Measurements from ENCODE around the gene TPRX1. TPM values are rescaled to one million over a fixed set of nuclear protein-coding genes. Genes with fewer than 3 reads are reported as not detected.
"Not testable (repeated sequence)": the region's sequence is repeated elsewhere in the genome, so short reads cannot be mapped to it uniquely, and the experiment has no call there.

Gene TPRX1, protein sequence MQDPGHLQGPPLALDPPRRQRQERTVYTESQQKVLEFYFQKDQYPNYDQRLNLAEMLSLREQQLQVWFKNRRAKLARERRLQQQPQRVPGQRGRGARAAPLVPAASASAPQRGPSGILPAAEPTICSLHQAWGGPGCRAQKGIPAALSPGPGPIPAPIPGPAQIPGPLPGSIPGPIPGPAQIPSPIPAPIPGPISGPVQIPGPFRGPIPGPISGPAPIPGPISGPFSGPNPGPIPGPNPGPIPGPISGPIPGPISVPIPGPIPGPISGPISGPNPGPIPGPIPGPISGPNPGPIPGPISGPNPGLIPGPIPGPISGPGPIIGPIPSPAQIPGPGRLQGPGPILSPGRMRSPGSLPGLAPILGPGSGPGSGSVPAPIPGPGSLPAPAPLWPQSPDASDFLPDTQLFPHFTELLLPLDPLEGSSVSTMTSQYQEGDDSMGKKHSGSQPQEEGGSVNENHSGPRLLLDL
- not detected for total RNA-seq (ENCODE audit: unreplicated experiment)
- long read RNA-seq = 0 reads

- DNase-seq; H3K27me3 Mint-ChIP-seq (ENCODE audit: unreplicated experiment); H3K4me1 Mint-ChIP-seq (ENCODE audit: low read depth, unreplicated experiment); H3K9me3 Mint-ChIP-seq (ENCODE audit: unreplicated experiment); H3K36me3 Mint-ChIP-seq (ENCODE audit: unreplicated experiment); H3K4me3 Mint-ChIP-seq (ENCODE audit: unreplicated experiment); H3K27ac Mint-ChIP-seq (ENCODE audit: unreplicated experiment): not testable (repeated sequence)
These were observed at the start of gene TPRX1 for GRCh38 chr19:47804451-47804850. TSS of gene TPRX1 (minus strand) at chr19:47804551. CDS start at chr19:47804539, 12 bp downstream.

GRCh38 chr19:47853003-47853402 is 48.7 kb upstream of the TPRX1 start:
- TF ChIP-seq, protein P1, sequence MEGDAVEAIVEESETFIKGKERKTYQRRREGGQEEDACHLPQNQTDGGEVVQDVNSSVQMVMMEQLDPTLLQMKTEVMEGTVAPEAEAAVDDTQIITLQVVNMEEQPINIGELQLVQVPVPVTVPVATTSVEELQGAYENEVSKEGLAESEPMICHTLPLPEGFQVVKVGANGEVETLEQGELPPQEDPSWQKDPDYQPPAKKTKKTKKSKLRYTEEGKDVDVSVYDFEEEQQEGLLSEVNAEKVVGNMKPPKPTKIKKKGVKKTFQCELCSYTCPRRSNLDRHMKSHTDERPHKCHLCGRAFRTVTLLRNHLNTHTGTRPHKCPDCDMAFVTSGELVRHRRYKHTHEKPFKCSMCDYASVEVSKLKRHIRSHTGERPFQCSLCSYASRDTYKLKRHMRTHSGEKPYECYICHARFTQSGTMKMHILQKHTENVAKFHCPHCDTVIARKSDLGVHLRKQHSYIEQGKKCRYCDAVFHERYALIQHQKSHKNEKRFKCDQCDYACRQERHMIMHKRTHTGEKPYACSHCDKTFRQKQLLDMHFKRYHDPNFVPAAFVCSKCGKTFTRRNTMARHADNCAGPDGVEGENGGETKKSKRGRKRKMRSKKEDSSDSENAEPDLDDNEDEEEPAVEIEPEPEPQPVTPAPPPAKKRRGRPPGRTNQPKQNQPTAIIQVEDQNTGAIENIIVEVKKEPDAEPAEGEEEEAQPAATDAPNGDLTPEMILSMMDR (IDR thresholded peaks at IDR 0.05; ENCODE audit: partially characterized antibody, unreplicated experiment) = no peak
- Mint-ChIP-seq H3K36me3 (ENCODE audit: unreplicated experiment) (no peaks in the 10 kb centered on the region), H3K4me3 (ENCODE audit: unreplicated experiment) (no peak overlapping the region), H3K27ac (ENCODE audit: unreplicated experiment) (no peak overlapping the region), H3K9me3 (ENCODE audit: unreplicated experiment) (no peaks in the 10 kb centered on the region), H3K4me1 (ENCODE audit: low read depth, unreplicated experiment) (peaks cover 7% of the 10 kb centered on the region), H3K27me3 (ENCODE audit: unreplicated experiment) (peaks cover 7% of the 10 kb centered on the region)
- DNase-seq = no peak

DNA sequence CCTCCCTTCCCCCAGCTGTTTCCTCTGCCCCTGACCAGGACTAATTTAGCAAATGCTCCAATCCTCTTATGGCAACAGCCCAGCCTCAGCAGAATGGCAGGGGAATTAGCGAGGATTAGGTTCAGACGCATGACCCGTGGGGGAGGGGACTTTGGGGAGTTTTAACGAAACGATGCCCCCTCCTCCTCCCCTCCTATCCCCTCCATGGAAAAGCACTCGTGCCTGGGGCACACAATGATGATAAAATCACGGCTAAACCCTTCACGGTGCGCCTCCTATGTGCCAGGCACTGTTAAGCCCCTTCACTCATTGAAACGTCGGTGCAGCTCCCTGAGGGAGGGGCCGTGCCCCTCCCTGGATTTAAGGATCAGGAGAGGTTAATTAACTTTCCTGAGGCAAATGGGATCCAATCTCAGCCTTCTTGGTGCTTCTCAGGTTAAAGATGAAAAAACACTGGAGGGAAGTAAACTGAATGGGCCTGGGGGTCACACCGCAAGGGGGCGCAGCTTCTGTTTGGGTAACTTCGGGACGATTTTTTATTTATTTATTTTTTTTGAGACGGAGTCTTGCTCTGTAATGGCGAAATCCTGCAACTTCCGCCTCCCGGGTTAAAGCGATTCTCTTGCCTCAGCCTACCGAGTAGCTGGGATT is 44.6 kb upstream of the TPRX1 start:
- H3K27ac Mint-ChIP-seq (ENCODE audit: unreplicated experiment) = peak overlapping the region; percentile 52
- H3K9me3 Mint-ChIP-seq (ENCODE audit: unreplicated experiment) = no peaks in the 10 kb centered on the region
- H3K36me3 Mint-ChIP-seq (ENCODE audit: unreplicated experiment) = no peaks in the 10 kb centered on the region
- peaks cover 7% of the 10 kb centered on the region for H3K4me1 Mint-ChIP-seq (ENCODE audit: low read depth, unreplicated experiment)
- peak overlapping the region; percentile 72 for H3K4me3 Mint-ChIP-seq (ENCODE audit: unreplicated experiment)
- DNase-seq = peak; percentile 75
- peaks cover 10% of the 10 kb centered on the region for H3K27me3 Mint-ChIP-seq (ENCODE audit: unreplicated experiment)
- TF ChIP-seq, protein P1 (IDR thresholded peaks at IDR 0.05; ENCODE audit: partially characterized antibody, unreplicated experiment) = peak; percentile 79

DNA sequence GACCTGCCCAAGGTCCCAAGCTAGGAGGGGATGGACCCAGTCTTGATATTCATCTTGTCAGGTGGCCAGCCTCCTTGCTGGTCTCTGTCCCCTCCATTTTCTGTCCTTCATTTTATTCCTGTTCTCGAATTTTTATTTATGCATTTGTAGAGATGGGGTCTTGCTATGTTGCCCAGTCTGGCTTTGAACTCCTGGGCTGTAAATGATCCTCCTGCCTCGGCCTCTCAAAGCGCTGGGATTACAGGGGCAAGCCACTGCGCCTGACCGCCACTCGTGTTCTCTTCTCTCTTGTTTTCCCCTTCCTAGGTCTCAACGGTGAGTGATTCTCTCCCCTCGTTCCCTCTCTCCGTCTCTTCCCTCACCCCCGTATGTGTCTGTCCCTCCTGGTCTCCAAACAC is 44.1 kb upstream of the TPRX1 start:
- Mint-ChIP-seq H3K27ac (ENCODE audit: unreplicated experiment) (peak overlapping the region; percentile 52), H3K36me3 (ENCODE audit: unreplicated experiment) (no peaks in the 10 kb centered on the region), H3K4me3 (ENCODE audit: unreplicated experiment) (peak overlapping the region; percentile 72), H3K27me3 (ENCODE audit: unreplicated experiment) (peaks cover 10% of the 10 kb centered on the region), H3K9me3 (ENCODE audit: unreplicated experiment) (no peaks in the 10 kb centered on the region), H3K4me1 (ENCODE audit: low read depth, unreplicated experiment) (peaks cover 7% of the 10 kb centered on the region)
- no peak for DNase-seq
- TF ChIP-seq, protein P1 (IDR thresholded peaks at IDR 0.05; ENCODE audit: partially characterized antibody, unreplicated experiment) = no peak

GRCh38 chr19:47842941-47843340 is 38.6 kb upstream of the TPRX1 start:
- TF ChIP-seq, protein P1 (IDR thresholded peaks at IDR 0.05; ENCODE audit: partially characterized antibody, unreplicated experiment) = no peak
- H3K4me3 Mint-ChIP-seq (ENCODE audit: unreplicated experiment) = no peak overlapping the region
- peaks cover 5% of the 10 kb centered on the region for H3K4me1 Mint-ChIP-seq (ENCODE audit: low read depth, unreplicated experiment)
- H3K27ac Mint-ChIP-seq (ENCODE audit: unreplicated experiment) = no peak overlapping the region
- H3K36me3 Mint-ChIP-seq (ENCODE audit: unreplicated experiment) = no peaks in the 10 kb centered on the region
- peaks cover 2% of the 10 kb centered on the region for H3K27me3 Mint-ChIP-seq (ENCODE audit: unreplicated experiment)
- H3K9me3 Mint-ChIP-seq (ENCODE audit: unreplicated experiment) = no peaks in the 10 kb centered on the region
- DNase-seq = no peak

All from glutamatergic neuron (in vitro differentiated cells).